Stimulated activated CD8-positive, alpha-beta memory T cell treated with anti-CD3 and anti-CD28 coated beads, Interleukin-4, amount 100 ng/mL, for 24 hours (primary cell): ENCODE data around the gene SLC37A2.
"Not testable (repeated sequence)": the region's sequence is repeated elsewhere in the genome, so short reads cannot be mapped to it uniquely, and the experiment has no call there.

Experiments
- DNase-seq: peaks from one replicate; pipeline ENCODE4 v3.0.0-alpha.2; 2020; ENCODE audit warnings: low read depth

SLC37A2 gene

DNA sequence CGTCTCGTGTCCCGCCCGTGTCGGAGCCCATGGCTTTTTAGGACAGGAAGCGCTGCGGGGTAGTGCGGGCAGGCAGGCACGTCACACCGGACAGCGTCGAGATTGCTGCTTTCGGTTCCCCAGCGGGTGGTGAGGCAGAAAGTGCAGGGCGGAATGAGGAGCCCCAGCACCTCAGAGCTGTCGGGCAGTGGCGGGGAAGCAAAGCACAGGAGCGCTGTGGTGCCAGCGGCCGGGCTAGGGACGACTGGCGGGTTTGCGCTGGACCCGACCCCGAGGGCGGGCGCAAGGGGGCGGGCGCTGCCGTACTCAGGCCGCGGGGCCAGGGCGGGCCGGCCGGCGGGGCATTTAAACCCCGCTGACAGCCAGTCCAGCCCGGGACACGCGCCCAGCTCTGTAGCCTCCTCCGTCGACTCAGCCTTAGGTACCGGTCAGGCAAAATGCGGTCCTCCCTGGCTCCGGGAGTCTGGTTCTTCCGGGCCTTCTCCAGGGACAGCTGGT is at the start of gene SLC37A2:
Gene SLC37A2, plus strand, starts transcription at position 375 of the 498 bp plus-strand sequence. Its CDS starts 63 bp downstream, at position 438.
- DNase-seq, result peak; percentile 30

DNA sequence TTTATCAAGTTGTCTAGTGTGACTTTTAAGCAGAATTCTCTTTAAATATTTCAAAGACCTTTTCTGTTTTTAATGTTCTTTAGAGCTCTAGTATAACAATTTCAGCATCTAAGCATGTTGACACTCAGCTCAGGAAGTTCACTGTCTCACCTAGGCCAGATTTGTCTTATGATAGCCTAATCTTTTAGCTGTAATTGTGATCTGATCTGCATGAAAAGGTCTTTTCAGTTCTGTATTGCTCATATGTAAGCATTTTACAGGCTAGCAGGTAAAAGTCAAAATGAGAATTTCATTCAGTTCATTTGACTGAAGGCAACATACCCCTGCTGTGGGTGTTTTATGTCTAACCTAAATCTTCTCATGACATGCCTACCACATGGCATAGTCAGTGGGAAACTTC is 46.7 kb upstream of the SLC37A2 start:
- no peak for DNase-seq

DNA sequence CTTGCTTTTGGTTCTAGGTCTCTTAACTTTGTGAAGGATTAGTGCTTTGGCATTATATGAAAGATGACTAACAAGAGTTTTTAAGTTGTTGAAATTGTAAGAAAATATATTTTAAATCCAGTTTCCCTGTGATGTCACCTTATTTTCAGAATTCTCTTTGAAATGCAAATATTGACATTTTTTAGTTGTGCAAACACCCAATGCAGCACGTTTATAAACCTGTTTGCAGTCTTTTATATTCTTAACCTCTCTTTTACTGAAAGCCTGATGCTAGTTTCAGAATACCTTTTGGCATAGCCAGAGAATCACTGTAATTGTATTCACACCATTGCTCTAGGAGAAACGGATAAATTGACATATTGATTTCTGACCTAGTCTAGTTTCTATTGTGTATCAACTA is 42.8 kb upstream of the SLC37A2 start:
- DNase-seq, result no peak

DNA sequence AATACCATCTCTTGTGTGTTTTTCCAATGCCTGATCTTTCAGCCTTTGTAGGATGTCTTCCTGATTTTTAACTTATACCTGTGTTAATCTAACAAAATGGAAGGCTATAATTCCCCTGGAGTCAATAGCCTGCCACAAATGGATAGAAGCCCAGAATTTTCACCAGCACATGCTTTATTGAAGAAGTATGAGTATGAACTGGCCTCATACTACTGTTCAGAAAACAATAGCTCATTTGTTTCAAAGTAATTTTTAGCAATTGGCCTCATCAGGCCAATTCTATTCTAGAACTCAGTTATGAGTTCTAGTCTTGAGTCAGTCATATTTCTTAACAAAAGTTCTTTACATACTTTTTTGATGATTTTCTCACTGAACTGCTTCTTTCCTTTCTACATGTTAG is 40.6 kb upstream of the SLC37A2 start:
- DNase-seq, result no peak

DNA sequence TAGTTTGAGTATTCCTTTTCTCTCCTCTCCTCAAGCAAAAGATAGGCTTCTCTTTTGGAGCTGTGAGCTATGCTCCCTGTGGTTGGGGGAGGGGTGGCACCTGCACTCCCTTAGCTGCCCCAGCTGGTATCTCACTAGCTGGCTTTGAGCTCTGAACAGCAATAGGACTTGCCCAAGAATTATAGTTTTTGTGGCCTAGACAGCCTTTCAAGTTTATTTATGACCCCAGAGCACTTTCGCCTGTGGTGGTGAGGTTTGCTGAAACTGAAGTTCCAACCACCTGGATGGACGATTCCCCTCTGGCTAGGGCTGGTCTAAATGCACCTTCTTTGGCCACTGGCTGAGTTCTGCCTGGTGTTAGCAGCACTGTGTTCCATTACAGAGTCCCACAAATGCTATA is 37.1 kb upstream of the SLC37A2 start:
- no peak for DNase-seq

DNA sequence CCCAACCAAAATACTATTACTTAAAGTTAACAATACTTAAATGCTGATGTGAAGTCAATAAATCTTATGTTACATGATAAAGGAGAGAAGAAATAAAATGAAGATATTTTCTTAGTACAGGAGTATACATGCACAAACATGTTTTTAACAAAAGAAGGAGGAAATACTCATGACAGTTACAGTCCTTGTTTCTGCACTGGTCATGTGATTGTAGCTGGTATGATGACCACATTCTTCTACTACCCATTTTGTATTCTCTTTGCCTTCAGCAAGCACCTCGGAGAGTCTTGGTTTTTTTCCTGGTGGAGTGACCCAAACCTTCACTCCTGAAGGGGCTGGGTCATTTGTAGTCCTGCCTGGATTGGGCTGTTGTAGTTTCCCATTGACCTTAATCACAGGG is 33.7 kb upstream of the SLC37A2 start:
- not testable (repeated sequence) for DNase-seq

DNA sequence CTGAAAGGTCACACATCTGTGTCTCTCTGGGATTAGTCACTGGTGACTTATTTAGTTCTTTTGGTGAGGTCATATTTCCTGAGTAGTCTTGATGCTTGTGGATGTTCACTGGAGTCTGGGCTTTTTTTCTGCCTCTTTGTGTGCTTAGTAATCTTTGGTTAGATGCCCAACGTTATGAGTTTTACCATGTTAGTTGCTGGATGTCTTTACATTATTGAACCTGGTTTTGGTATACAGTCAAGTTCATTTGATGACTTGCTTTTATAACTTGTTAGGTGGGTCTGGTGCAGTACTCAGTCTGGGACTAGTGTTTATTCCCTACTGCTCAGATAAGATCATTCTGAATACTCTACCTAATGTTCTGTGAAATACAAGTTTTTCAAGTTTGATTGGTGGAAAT is 26.2 kb upstream of the SLC37A2 start:
- DNase-seq, result no peak

DNA sequence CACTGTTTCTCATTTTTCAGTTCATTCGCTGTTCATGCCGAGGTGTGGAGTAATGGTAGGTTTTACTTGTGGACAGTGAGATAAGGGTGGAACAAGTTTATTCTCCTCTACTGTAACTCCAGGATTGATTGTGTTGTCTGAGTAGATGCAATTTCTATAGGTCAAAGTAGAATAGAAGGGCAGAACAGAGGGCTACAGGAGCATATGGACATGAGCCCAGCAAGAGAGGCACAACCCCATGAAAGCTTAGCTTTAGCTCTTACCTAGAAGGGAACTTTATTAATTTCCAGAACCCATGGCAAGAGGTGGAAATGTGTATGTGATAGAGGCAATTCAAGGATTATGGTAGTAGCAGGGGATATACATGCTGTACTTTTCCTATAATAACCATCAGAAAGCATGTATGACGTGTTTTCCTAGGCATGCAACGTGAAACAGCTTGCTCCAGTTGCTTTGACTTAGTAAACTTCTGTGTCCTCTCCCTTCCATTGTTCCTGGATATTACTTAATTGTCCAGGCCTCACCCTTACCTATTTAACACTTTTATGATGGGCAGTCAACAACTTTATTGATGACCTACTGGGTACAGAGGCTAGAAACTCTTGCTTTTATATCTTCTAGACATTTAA is 13.8 kb upstream of the SLC37A2 start:
- no peak for DNase-seq

DNA sequence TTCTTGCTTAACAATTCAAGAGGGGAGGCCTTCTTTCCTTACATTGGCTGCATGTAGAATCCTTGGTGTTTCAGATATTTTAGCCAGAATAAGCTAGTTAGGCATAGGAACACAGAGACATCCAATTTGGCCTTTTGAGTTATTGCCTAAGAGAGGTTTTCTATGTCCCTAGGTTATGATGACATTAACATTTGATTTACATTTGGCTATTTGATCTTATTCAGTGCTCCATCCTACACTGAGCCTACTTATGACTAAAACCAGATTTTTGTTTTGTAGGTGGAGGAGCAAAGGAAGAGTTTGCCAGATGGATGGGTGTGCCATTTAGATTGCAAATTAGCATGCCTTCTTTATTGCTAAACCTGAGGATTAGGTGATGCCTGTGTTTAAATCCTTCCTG is 11.1 kb upstream of the SLC37A2 start:
- DNase-seq, result no peak

DNA sequence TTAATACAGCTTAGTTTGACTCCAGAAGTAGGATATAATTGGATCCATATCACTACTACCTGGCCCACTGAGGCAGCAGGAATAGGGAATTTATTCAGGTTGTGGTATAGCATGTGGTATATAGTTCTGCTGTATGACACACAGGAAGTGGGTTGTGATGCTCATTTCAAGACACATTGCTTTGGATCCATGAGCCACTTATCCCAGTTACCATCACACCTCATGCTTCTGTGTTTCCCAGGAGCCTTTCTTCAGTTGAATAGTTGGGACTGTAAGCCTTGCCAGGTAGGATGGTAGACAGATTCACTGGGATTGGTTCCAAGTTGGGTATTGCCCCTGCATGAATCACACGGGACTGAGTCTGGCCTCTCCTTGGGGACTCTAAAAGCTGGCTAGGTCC is 9.9 kb upstream of the SLC37A2 start:
- no peak for DNase-seq

DNA sequence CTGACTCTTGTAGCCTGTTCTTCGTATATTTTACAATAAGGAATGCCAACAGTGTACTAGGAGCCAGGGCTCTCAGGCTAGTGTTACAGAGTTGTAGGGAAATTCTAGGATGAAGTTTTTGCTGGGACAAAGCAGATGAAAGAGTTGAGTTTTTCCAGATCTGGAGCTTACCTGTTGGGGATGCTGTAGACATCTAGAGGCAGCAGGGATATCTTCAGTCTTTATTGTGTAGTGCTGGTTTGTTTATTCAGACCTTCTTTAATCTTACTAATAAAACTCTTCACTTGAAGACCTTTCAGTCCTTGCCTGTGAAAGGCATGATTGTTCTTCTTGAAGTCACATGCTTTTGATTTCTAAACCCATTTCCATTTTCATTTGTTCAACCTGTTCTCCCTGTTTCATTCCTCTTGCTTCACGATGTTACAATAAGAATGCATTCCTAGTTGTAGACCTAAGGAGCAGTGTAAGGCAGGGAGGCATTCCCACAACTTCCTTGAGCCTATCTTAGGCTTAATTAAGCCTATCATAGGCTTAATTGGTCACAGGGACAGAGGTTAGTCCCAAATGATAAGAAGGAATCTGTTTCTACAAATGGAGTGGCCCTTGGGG is 7.9 kb upstream of the SLC37A2 start:
- DNase-seq, result no peak

DNA sequence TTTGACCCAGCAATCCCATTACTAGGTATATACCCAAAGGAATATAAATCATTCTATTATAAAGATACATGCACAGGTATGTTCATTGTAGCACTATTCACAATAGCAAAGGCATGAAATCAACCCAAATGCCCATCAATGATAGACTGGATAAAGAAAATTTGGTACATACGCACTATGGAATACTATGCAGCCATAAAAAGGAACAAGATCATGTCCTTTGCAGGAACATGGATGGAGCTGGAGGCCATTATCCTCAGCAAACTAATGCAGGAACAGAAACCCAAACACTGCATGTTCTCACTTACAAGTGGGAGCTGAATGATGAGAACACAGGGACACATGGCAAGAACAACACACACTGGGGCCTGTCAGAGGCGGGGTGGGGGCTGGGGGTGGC is 7.0 kb upstream of the SLC37A2 start:
- not testable (repeated sequence) for DNase-seq

DNA sequence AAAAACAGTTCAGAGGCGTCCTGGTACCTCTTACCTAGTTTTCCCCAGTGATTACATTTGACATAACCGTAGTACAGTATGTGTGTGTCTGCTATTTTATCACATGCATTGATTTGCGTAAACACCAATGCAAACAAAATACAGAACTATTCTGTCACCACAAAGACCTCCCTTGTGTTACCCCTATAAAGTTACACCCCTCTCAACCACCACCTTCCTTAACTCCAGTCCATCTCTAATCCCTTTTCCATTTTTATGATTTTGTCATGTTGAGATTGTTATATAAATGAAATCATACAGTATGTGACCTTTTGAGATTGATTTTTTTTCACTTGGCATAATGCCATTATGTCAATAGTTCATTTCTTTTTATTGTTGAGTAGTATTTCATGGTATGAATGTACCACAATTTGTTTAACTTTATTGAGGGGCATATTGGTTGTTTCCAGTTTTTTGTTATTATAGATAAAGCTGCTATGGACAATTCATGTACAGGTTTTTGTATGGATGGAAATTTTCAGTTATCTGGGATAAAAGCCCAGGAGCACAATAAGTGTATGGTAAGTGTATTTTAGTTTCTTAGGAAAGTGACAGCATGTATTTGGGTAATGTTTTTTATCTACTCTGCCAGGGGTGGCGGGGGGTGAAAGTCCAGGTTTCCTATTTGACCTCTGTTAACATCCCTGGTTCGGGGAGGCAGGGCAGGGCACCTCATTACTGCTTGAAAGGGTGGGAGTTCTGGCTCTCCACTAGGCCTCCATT is 6.0 kb upstream of the SLC37A2 start:
- DNase-seq, result no peak

DNA sequence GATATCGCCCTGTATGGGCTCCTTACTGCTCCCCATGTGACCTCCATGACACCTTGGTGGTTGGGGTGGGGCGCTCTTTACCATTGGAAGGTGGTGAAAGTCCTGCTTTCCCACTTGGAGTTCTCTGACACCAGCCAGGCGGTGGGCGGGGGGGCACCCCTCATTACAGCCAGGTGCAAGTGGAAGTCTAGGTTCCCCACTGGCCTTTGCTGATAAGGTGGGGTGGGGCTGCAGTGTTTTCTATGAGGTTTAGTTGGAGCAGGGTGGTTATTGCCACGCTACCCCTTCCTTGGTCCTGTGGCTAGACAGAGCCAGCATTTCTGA is 5.5 kb upstream of the SLC37A2 start:
- no peak for DNase-seq

DNA sequence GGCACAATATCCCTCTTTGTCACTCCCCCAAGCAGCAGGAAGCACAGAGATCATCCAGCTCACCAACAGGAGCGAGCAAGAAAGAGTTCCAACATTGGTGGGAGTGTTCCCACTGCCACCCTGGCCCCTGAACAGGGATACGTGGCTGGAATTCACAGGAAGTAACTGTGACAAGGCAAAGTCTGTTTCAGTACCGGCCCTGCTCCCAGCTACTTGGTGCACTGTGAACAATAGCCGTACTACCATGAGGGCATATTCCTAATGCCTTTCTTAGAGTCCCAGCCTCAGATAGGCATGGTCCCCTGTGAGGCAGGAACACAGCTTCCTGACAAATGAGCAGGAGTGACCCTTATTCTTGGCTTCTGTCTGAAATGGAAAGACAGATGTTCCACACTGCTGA is 1.8 kb upstream of the SLC37A2 start:
- DNase-seq, result no peak

DNA sequence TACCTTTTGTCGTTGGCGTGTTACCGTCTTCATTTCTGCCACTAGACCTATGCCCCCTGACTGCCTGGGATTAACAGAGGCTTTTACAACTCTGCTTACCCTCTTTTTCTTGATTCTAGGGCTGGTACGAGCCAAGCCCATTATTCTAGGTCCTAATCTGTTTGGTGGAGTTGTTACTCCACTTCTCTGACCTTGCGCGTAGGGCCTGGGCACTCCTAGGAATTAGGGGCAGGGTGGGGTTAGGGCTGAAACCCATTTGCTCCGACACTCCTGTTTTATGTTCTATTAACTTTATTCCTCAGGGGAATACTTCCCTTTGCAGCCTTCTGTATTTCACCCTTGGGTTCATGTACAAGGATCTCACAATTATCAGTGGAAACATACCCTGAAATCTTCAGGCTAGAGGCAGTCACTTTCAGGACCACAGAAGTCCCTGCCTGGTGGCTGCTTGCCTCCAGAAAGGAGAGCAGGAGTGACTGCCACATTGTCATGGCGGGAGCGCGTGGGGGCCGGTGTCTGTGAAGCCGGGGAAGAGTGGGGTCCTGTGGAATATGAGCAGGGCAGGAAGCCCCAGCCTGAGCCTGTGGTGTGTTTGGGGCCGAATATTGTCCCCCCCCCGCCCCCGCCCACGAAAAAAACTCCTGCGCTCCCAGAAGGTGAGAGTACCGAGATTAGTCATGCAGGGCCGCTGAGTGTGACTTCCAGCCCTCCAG is 731 bp upstream of the SLC37A2 start:
- no peak for DNase-seq

DNA sequence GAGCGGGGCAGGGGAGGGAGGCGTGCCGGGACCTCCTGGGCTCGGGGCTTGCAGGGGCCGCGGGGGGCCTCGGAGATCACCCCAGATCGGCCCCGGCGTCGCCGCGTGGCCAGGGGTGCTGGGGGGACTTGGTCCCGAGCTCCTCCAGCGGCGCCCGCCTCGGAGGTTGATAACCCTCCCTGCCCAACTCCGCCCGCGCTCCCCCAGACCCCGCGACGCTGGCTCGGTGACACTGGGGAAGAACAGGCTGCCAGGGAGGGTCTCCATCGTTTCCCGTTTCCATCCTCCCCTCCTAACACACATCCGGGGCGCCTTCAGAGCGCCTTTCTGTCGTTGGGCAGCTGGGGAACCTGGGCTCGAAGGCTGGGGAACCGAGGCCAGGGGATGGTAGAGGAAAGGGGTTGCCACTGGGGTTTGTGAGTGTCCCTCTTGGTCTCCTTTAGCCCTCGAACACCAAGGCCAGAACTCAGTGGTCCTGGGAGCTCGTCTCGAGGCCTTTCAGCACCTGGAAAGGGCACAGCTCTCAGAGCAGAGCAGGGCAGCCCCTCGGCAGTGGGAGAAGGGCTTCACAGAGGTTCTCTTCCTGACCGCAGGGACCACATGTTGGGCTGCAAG is 431 bp downstream of the SLC37A2 start:
- DNase-seq, result no peak

DNA sequence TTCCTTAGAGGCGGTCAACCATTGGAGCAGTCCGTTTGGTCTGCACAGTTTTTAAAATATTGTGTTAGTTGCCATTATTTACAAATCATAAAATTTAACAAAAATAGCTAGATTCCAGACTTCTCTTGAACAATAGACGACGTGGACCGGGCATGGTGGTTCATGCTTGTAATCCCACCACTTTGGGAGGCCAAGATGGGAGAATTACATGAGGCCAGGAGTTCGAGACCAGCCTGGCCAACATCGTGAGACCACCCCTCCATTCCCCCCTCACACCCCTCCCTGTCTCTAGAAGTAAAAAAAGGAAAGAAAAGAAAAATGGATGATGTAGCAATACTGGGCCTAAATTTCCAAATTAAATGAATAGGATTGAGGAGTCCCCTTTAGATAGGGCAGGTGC is 965 bp downstream of the SLC37A2 start:
- DNase-seq, result no peak

DNA sequence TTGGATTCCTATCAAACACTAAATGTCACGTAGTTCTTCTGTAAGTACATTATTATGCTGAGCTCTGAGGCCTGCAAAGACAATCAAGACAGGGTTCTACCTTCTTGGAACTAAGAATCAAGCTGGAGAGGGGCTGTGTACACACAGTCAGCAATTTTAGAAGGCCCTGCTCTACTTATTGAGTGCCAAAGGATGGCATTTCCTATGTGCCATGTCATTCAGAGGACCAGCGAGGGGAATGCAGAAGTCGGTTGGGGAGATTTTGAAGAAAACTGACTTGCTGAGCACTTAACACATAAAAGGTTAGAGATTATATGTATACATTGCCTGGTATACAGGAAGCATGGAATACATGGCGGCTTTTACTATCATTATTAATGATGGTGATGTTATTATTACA is 5.3 kb downstream of the SLC37A2 start:
- DNase-seq, result no peak

DNA sequence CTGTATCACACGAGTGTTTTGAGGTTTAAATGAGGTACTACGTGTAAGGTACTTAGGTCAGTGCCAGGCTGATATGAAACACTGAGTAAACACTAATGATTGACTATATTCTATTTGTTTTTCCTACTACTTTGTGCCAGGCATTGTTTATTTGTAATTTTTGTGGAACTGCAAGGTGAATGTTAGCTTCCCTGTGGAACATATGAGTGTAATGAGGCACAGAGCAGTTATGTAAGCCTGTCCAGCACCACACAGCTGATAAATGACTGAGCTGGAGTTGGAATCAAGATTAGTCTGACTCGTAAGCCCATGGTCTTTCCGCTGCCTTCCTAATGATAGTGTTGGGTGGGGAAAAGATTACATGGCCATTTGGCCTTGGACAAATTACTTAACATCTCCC is 5.9 kb downstream of the SLC37A2 start:
- DNase-seq, result no peak

DNA sequence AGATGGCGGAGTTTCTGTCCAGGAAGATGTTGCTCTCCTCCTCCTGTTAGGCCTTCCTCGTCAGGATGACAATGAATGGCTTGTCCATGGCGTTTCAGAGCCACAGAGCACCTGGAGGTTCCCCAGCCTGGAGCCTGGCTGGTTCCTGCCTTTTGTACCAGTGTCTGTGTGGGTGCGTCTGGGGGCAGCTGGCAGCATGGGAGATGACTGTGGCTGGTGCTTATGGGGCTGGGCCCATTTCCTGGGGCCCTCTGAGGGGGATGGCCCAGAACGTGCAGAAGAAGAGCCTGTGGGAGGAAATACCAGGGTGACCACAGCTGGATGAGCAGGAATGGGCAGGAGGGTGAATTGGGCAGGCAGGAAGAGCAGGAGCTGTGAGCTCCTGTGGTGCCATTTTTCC is 6.7 kb downstream of the SLC37A2 start:
- DNase-seq, result no peak

DNA sequence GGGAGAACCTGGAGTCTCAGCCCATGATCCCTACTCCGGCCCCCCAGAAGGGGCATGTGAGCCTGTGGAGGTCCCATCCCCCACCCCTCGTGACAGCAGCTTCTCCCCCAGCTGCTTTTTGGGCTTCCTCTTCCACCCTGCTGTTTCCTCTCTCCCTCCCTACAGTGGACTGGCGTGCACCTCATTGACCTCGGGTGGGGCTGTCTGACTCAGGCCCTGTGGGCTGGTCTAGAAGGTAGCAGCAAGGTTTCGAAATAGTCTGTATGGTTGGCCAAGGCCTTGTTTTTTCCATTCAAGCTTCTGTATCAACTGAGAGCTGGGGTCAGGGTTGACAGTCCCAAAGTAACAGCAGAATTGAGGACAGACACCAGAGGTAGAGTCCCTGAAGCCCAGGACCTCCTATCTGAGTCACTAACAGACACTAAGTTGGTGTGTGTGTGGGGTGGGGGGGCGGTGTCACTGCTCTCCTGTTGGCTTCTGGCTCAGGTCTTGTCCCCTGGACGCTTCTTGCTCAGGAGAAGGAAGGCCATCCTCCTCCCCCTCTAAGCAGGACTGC is 7.7 kb downstream of the SLC37A2 start:
- DNase-seq, result no peak
